Measurements from ENCODE around the gene BLOC1S1.

- no peak for TF ChIP-seq EZH2 (IDR thresholded peaks at IDR 0.05; ENCODE audit: borderline replicate concordance, low read depth, low read length, poor library complexity, severe bottlenecking)
- no peak for TF ChIP-seq CTCF (conservative IDR thresholded peaks at IDR 0.05; ENCODE audit: low read depth, low read length)
Measured at GRCh38 chr12:55702861-55703260, 13.0 kb upstream of the BLOC1S1 start.

Data from A673 (cell line).